ENCODE data around the gene FAXDC2.
"Not testable (repeated sequence)": the region's sequence is repeated elsewhere in the genome, so short reads cannot be mapped to it uniquely, and the experiment has no call there.

The FAXDC2 gene

DNA sequence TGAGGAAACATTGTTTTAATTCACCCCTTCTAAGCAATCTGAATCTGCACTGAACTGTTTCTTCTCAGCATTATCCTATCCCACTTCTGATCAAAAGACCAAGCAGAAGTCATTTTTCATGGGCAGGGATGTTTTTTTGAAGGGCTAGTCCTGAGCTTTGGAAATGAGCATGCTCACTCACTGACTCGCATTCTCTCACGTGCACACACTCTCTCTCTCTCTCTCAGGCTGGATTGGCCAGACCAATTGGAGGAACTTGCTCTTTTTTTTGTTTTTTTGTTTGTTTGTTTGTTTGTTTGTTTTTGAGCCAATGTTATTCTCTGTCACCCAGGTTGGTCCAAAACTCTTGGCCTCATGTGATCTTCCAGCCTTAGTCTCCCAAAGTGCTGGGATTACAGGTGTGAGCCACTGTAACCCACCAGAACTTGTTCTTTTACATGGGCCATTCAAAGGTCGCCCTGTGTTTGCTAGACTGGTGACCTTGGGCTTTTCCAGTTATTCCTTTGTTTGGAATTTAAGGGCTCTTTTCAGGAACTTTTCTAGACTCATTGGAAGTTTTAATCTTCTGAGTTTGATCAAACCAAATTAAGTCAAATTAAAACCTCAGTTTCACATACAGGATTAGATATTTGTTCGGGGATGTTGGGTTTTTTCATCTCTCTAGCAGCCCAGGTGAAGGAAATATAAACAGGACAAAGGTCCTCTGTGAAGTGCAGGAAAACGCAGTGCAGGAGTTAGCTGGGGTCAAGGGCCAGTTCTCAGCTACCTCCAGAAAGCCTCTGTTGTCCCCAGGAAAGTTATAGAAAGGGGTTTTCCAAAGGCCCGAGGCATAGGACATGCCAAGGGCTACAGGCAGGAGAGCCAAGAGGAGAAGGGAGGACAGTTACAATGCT, 13.1 kb downstream of the FAXDC2 start:
- no peak overlapping the region for H3K4me3 ChIP-seq (ENCODE audit: low read depth, low read length)
- TF ChIP-seq, protein P1, sequence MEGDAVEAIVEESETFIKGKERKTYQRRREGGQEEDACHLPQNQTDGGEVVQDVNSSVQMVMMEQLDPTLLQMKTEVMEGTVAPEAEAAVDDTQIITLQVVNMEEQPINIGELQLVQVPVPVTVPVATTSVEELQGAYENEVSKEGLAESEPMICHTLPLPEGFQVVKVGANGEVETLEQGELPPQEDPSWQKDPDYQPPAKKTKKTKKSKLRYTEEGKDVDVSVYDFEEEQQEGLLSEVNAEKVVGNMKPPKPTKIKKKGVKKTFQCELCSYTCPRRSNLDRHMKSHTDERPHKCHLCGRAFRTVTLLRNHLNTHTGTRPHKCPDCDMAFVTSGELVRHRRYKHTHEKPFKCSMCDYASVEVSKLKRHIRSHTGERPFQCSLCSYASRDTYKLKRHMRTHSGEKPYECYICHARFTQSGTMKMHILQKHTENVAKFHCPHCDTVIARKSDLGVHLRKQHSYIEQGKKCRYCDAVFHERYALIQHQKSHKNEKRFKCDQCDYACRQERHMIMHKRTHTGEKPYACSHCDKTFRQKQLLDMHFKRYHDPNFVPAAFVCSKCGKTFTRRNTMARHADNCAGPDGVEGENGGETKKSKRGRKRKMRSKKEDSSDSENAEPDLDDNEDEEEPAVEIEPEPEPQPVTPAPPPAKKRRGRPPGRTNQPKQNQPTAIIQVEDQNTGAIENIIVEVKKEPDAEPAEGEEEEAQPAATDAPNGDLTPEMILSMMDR (IDR thresholded peaks at IDR 0.05; ENCODE audit: low read depth, low read length), result no peak

DNA sequence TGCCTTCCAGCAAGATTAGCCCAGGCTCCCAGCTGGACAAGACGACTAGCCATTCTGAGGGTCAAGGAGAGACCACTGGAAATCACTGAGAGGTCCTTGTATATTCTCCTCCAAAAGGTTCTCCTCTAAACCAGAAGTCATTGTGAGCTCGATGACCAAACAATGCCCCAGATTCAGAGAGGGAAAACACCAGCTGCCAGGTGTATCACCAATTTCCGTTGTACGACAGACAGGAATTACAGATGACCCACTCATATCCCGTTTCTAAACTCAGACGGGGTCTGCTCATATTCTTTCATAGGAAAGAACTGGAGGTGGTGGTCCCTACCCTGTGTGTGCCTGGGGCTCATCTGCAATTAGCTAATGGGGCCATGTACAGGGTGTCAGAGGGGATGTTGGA, 14.2 kb downstream of the FAXDC2 start:
- TF ChIP-seq, protein P1 (IDR thresholded peaks at IDR 0.05; ENCODE audit: low read depth, low read length), result no peak

DNA sequence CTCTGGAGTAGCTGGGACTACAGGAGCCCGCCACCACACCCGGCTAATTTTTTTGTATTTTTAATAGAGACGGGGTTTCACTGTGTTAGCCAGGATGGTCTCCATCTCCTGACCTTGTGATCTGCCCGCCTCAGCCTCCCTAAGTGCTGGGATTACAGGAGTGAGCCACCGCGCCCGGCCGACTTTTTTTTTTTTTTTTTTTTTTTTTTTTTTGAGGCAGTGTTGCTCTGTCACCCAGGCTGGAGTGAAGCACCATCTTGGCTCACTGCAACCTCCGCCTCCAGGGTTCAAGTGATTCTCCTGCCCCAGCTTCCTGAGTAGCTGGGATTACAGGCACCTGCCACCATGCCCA, 14.7 kb downstream of the FAXDC2 start:
- H3K4me3 ChIP-seq (ENCODE audit: low read depth, low read length), result not testable (repeated sequence)

More for the DNA sequence above, 14.2 kb downstream of the FAXDC2 start:
- H3K4me3 ChIP-seq (ENCODE audit: low read depth, low read length), result no peak overlapping the region

DNA sequence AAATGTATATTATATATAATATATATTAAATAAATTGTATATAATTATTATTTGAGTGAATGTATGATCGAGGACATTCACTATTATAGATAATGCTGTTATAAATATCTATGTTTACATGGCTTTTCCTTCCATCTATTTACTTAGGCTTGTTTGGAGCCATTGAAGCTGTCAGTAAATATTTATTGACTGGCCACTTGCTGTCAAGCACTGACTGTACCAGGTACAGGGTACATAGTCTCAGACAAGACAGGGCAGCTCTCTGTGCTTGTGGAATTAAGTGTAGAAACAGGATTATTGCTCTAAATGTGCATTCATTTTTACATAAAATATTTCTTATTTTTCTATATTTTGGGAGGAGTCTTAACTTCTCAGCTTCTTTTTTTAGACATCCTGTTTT, 16.4 kb downstream of the FAXDC2 start:
- TF ChIP-seq, protein P1 (IDR thresholded peaks at IDR 0.05; ENCODE audit: low read depth, low read length), result no peak
- H3K4me3 ChIP-seq (ENCODE audit: low read depth, low read length), result no peak overlapping the region

DNA sequence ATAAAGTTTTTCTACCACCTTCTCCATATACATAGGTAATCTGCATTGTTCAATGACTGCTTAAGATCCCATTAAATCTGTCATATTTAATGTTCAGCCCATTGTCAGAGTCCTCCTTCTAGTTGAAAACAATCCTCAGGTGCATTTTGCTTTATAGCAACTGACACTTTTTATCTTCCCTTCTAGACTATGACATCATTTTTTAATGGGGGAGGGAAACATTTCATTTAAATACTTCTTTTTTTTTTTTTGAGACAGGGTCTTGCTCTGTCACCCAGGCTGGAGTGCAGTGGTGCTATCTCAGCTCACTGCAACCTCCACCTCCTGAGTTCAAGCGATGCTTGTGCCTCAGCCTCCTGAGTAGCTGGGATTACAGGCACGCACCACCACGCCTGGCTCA, 17.6 kb downstream of the FAXDC2 start:
- H3K4me3 ChIP-seq (ENCODE audit: low read depth, low read length), result not testable (repeated sequence)

DNA sequence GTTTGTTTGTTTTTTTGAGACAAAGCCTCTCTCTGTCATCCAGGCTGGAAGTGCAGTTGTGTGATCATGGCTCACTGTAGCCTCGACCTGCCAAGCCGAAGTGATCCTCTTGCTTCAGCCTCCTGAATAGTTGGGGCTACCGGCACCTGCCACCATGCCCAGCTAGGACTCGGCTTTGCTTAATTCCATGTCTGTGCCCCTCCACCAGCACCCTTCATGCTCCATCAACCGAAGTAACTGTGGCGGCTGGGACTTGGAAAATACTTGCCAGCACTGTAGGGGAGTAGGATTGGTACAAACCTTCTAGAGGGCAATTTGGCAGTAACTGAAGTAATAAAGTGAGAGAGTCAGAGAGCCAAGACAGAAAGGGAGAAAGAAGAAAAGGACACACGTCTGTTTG, 19.0 kb downstream of the FAXDC2 start:
- no peak overlapping the region for H3K4me3 ChIP-seq (ENCODE audit: low read depth, low read length)
- TF ChIP-seq, protein P1 (IDR thresholded peaks at IDR 0.05; ENCODE audit: low read depth, low read length), result no peak

DNA sequence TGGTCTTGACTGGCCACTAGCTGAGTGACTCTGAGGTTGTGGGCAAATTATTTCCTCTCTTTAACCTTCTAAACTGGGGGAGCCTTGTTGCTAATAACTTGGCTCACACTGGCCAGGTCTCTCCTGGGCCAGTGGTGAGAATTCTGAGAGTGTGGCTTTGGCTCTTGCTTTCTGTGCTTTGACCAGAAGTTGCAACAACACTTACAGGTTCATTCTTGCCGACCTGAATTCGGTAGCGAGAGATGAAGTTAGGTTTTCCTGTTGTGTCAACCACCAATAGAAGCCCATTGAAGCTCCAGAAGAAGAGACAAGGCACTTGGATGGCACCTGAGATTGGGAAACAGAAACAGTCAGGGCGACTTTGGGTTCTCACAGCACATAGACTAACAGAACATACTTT, 19.8 kb downstream of the FAXDC2 start:
- TF ChIP-seq, protein P1 (IDR thresholded peaks at IDR 0.05; ENCODE audit: low read depth, low read length), result no peak
- H3K4me3 ChIP-seq (ENCODE audit: low read depth, low read length), result no peak overlapping the region

DNA sequence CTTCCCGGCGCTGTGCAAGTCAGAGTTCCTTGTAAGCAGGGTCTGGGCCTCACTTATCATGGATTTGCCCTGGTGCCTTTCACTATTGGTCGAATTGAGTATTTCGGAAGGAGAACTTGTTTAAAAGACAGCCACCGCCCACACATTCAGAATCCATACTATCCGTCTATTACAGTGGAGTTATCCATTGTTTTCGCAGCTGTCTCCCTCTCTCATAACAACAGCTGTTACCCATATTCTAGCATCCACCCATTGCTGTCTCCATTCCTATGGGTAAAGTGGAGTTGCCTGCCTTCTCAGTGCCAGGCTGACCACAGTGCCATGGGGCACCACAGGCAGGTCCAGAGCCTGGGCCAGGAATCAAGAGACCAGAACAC, 20.2 kb downstream of the FAXDC2 start:
- TF ChIP-seq, protein P1 (IDR thresholded peaks at IDR 0.05; ENCODE audit: low read depth, low read length), result no peak
- H3K4me3 ChIP-seq (ENCODE audit: low read depth, low read length), result no peak overlapping the region
